HFFc6 (cell line): ENCODE results near the gene ZNF512B. TPM values are rescaled to one million over a fixed set of nuclear protein-coding genes. Genes with fewer than 3 reads are reported as not detected.
"Not testable (repeated sequence)": the region's sequence is repeated elsewhere in the genome, so short reads cannot be mapped to it uniquely, and the experiment has no call there.

Experiments used
- DNase-seq: peaks from one replicate; pipeline ENCODE4 v3.0.0-alpha.2; 2018
- H3K27ac Mint-ChIP-seq: 2 replicates; pipeline ENCODE4 v1.8.0; 2020; ENCODE audit warnings: mild to moderate bottlenecking, mixed read lengths
- H3K27me3 Mint-ChIP-seq: 2 replicates; pipeline ENCODE4 v1.8.0; 2021; ENCODE audit warnings: mild to moderate bottlenecking, moderate library complexity, mixed read lengths; ENCODE audit not compliant: insufficient read depth
- H3K36me3 Mint-ChIP-seq: 2 replicates; pipeline ENCODE4 v1.8.0; 2021; ENCODE audit warnings: low read depth, mixed read lengths
- H3K4me1 Mint-ChIP-seq: 2 replicates; pipeline ENCODE4 v1.8.0; 2020; ENCODE audit warnings: low read depth, mixed read lengths
- H3K4me3 Mint-ChIP-seq: 2 replicates; pipeline ENCODE4 v1.8.0; 2020; ENCODE audit warnings: mild to moderate bottlenecking, moderate library complexity, mixed read lengths
- H3K9me3 Mint-ChIP-seq: 2 replicates; pipeline ENCODE4 v1.8.0; 2020; ENCODE audit warnings: mild to moderate bottlenecking, mixed read lengths
- total RNA-seq, 6 experiments: library from RNA; stranded (reverse); fragmentation: NEBNext Ultra II Directional; extraction: Animal tissue kit (Norgen Biotek cat#: 25700); gene quantifications; 2 replicates in 1 of 6; 3 replicates in 5 of 6; pipeline ENCODE4 v1.2.3, GENCODE V29; 2021
- TF ChIP-seq, protein P1 (sequence below): fragments of 200-600 bp; sonication (generic); IDR thresholded peaks from 2 replicates; pipeline ENCODE4 v1.5.0; 2021; ENCODE audit warnings: antibody characterized with exemption, mild to moderate bottlenecking

The ZNF512B gene
- total RNA-seq, 6 experiments from 2014 or later: 20.7 to 26.1 (median 21.4) TPM

DNA sequence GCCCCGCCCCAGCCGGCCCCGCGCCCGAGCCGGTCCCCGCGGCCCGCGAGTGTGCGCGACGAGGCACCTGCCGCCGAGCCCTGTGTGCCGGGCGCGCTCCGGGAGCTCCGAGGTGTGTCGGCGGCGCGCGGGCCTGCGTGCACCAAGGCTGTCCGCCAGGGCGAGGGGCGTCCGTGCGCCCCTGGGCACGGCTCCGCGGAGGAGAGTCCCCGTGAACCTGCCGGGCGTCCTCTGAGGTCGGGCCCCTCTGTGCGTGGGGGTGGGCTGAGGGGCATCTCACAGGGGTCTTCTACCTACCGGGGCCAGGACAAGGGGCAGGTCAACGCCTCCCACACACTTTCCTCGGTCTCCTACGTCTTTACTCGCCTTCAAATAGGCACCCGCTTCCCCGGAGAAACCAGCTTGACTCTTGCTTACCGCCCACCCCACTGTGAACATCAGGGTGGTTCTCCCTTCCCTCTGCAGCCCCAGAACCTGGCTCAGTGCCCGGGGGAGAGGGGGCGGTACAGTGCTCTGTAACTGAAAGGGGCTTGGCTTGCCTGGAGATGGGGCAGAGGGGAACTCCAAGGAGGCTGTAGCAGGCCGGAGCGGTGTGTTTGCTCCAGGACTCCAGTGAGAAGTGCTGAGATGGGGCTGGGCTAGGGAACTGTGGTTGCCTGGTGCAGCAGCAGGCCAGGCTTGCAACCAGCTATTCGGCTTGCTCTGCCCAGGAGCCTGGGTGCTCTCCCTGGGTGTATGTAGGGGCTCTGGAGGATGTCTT, 10.0 kb upstream of the ZNF512B start, which contains the start of gene SAMD10:
SAMD10 (minus strand) TSS at position 86 of the 760 bp plus-strand sequence. CDS start 175 bp downstream, outside the sequence.
- H3K4me1 Mint-ChIP-seq: peaks cover 46% of the 10 kb centered on the region
- no peak for DNase-seq
- no peaks in the 10 kb centered on the region for H3K9me3 Mint-ChIP-seq
- H3K27ac Mint-ChIP-seq: peak within 1 kb of the TSS; percentile 61
- TF ChIP-seq, protein P1, sequence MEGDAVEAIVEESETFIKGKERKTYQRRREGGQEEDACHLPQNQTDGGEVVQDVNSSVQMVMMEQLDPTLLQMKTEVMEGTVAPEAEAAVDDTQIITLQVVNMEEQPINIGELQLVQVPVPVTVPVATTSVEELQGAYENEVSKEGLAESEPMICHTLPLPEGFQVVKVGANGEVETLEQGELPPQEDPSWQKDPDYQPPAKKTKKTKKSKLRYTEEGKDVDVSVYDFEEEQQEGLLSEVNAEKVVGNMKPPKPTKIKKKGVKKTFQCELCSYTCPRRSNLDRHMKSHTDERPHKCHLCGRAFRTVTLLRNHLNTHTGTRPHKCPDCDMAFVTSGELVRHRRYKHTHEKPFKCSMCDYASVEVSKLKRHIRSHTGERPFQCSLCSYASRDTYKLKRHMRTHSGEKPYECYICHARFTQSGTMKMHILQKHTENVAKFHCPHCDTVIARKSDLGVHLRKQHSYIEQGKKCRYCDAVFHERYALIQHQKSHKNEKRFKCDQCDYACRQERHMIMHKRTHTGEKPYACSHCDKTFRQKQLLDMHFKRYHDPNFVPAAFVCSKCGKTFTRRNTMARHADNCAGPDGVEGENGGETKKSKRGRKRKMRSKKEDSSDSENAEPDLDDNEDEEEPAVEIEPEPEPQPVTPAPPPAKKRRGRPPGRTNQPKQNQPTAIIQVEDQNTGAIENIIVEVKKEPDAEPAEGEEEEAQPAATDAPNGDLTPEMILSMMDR: no peak
- H3K27me3 Mint-ChIP-seq: no peaks in the 10 kb centered on the region; the same call in none of the 2 replicates
- peaks cover 21% of the 10 kb centered on the region for H3K36me3 Mint-ChIP-seq
- H3K4me3 Mint-ChIP-seq: peak within 1 kb of the TSS; percentile 90

DNA sequence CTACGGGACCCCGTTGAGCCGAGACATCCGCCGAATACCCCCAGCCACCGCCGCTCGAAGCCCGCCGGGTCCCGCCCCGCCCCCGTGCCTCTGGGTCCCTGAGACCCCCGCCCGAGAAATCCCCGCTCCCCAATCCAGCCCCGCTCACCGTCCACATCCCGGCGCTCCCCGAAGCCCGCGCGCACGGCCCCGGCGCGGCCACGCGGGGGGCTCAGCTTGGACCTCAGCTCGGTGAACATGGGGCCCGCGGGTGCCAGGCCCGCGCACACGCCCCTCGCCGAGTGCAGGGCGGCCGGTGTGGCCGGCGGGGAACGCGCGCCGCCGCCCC, 9.5 kb upstream of the ZNF512B start:
- Mint-ChIP-seq H3K27ac (no peak overlapping the region), H3K9me3 (no peaks in the 10 kb centered on the region), H3K27me3 (no peaks in the 10 kb centered on the region; the same call in none of the 2 replicates), H3K36me3 (peaks cover 17% of the 10 kb centered on the region), H3K4me1 (peaks cover 48% of the 10 kb centered on the region), H3K4me3 (peak overlapping the region; percentile 68)
- TF ChIP-seq, protein P1: no peak
- no peak for DNase-seq

DNA sequence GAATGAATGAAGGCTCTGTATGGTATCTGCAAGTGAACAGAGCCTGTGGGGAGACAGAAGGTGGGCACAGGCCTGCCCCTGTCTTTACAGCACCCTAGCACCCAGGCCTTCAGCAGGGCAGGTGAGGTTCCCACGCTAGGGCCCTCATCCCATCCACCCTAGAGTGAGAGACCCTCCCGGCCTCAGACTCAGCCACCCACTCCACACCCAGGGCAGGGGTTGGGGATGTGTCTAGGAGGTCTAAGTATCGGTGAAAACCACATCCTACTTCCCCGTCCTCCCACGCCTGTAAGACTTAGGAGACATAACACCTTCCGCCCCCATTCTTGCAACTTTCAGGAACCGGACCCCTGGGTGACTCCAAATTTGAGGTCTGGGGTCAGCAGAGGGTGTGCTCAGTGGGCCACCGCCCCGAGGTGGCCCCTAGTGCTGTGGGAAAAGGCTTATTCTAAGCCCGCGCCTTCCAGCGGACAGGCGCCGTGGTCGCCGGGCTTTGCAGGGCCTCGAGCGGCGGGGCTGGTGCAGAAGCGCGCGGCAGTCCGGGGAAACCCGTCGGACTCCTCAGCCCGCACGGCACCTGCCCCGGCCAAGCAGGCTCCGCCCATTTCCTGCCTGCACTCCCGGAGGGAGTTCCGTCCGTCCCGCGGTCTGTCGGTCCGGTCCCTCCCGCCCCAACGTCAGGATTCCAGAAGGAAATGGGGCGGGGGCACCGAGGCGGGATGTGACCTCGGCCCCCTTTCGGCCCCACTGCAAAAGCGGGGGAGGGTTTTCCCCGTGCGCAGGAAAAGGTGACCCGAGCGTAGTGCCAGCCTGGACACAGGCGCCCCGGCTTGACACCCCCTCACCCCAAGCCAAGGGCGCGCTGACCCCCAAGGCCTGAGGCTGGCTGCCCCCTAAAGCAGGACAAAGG, 8.8 kb upstream of the ZNF512B start:
- H3K27me3 Mint-ChIP-seq: no peaks in the 10 kb centered on the region; the same call in none of the 2 replicates
- no peak for DNase-seq
- H3K4me3 Mint-ChIP-seq: peak overlapping the region; percentile 68
- TF ChIP-seq, protein P1: no peak
- H3K27ac Mint-ChIP-seq: peak overlapping the region; percentile 40; the same call in 1 of the 2 replicates
- peaks cover 17% of the 10 kb centered on the region for H3K36me3 Mint-ChIP-seq
- no peaks in the 10 kb centered on the region for H3K9me3 Mint-ChIP-seq
- H3K4me1 Mint-ChIP-seq: peaks cover 54% of the 10 kb centered on the region

DNA sequence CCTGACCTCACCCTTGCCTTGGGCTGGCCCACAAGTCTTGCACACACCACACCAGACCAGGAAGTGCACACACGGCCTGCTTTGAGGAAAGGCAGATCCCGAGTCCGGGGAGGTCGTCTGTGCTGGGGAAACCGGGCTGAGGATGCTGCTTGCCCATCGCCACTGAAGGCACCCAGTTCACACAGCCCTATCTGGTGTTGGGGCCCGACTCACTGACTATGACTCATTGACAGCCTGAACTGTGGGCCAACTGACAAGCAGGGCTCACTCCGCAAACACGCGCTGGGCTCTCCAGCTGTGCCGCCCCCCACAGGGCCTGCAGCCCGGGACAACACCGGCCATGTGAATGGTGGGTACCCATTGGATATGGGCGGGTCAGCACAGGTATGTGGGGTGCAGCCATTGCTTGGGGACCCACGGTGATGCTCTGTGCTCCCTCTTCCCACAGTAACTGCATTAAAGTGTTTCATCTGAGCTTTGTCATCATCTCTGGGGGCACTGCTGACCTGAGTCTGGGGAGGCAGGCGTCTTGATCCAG, 8.1 kb upstream of the ZNF512B start:
- TF ChIP-seq, protein P1: no peak
- H3K4me1 Mint-ChIP-seq: peaks cover 55% of the 10 kb centered on the region
- H3K4me3 Mint-ChIP-seq: peak overlapping the region; percentile 22; the same call in 1 of the 2 replicates

DNA sequence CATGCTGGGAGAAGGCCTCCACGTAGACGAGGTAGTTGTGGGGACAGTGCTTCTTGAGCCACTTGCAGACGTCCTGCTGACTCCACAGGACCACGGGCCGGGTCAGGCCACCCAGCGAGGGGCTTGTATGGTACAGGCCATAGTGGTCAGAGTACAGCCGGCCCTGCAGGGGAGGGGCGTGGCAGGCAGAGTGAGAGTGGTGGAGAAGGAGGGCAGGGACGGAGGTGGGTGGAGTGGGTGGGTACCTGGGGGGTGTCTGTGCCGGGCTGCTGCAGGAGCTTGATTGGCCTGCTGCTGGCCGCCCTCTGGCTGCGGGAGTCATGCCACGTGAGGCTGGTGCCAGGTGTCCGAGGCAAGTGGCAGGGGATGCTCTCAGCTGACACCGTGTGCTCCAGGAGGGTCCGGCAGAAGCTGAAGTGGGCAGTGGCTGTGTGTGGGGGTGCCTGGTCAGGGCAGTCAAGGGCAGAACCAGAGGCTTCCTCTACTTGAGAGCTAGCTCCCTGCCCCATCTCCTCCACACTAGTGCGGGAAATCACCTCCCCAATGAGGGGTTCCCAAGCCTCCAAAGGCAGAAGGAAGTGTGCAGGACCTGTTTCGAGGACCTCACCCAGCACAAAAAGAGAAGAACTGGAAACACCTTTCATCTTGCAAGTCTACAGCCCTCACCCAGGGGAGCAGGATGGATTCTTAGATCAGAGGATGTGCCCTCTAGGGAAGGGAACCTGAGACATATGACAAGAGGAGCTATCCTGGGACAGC, 7.4 kb upstream of the ZNF512B start:
- H3K9me3 Mint-ChIP-seq: no peaks in the 10 kb centered on the region
- peaks cover 52% of the 10 kb centered on the region for H3K4me1 Mint-ChIP-seq
- no peak for DNase-seq
- TF ChIP-seq, protein P1: no peak
- peaks cover 5% of the 10 kb centered on the region; the same call in 1 of the 2 replicates for H3K36me3 Mint-ChIP-seq
- no peaks in the 10 kb centered on the region; the same call in none of the 2 replicates for H3K27me3 Mint-ChIP-seq
- H3K4me3 Mint-ChIP-seq: no peak overlapping the region
- H3K27ac Mint-ChIP-seq: peak overlapping the region; percentile 40

More for the DNA sequence above, 8.1 kb upstream of the ZNF512B start:
- Mint-ChIP-seq H3K36me3 (peaks cover 12% of the 10 kb centered on the region), H3K27ac (peak overlapping the region; percentile 40), H3K27me3 (no peaks in the 10 kb centered on the region; the same call in none of the 2 replicates), H3K9me3 (no peaks in the 10 kb centered on the region)
- DNase-seq: peak; percentile 43

DNA sequence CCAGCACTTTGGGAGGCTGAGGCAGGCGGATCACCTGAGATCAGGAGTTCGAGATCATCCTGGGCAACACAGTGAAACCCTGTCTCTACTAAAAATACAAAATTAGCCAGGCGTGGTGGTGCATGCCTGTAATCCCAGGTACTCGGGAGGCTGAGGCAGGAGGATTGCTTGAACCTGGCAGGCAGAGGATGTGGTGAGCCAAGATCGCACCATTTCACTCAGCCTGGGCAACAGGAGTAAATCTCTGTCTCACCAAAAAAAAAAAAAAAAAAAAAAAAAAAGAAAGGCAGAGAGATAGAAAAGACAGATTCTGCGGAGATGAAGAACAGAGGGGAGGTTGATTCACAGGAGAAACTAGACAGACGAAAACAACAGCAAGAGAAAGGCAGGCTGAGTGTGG, 6.8 kb upstream of the ZNF512B start:
- not testable (repeated sequence) for H3K36me3 Mint-ChIP-seq, H3K9me3 Mint-ChIP-seq, H3K4me3 Mint-ChIP-seq, H3K27ac Mint-ChIP-seq, DNase-seq, H3K27me3 Mint-ChIP-seq
- H3K4me1 Mint-ChIP-seq: peaks cover 47% of the 10 kb centered on the region
